Germinal center (tissue), 1 donor: ENCODE results near the gene IL19.
"Not testable (repeated sequence)": the region's sequence is repeated elsewhere in the genome, so short reads cannot be mapped to it uniquely, and the experiment has no call there.

ENCODE experiments used
- DNase-seq: peaks from one replicate; pipeline ENCODE4 v3.0.0; 2012; ENCODE audit warnings: mixed read lengths, low spot score

Gene IL19

DNA sequence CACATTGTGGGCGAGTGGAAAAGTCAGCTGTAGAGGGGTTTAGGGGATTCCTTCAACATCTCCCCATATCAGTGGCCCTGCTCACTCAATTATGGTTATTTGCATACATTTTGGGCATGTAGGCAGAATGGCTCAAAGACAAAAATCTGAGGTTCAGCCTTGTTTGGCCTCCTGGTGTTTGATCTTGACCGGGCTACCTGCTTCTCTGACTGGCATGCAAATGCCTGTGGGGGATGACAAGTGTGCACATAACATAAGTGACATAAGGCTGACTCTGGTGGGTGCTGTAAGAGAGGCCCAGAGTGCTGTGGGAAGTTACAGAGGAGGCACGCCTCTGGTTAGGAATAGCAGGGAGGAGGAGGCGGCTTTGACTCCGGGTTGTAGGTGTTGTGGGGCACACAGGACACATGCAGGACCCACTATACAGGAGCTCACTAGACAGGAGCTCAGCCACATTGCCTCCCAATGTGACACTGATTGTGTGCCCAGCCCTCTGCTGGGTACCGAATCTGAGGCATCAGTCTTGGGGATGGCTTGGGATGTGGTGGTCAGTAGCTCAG, 29.4 kb upstream of the IL19 start:
- no peak for DNase-seq

DNA sequence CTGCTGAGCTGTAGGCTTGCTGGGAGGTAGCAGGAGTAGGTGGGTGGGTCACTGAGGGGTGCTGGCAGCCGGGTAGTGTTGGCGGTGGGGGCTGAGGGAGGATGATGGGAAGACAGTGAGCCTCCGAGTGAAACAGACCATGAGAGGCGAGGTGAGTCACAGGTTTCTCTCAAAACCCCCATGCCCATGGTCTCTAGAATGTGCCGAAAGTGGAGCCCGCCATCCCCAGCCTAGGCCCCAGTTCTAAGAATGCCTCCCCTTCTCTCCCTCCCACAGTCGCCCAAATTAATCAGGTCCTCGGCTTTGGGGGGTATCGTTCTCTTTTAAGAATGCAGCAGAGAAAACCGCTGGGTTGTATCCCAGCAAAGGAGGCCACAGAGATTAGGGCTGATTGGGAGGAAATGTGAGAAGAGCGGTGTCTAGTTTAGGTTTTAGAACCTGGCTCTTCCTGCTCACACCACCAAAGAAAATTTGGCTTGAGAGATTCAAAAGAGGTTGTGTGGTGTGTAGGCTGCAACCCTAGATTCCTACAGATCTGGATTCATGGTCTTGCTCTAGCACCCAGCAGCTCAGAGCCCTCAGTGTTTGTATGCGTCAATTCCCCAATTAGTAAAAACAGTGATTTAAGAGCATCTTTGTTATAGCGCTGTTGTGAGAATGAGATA, 27.7 kb upstream of the IL19 start:
- no peak for DNase-seq

DNA sequence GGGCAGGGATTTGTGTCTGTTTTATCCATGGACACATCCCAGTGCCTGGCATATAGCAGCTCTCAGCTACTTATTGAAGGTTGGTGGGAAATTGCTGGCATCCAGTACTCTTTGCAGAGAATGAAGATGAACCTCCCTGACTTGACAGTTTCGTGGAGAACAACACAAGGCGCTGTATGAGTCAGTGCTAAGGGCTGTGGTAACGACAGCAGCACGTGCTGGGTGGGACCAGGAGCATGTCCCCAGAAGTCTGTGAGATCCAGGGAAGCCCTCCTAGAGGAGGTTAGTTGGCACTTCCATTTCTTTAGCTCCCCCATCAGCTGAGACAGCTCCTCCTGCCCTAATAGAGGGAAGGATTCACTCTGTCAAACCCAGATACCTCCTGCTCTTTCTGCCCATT, 25.9 kb upstream of the IL19 start:
- no peak for DNase-seq

DNA sequence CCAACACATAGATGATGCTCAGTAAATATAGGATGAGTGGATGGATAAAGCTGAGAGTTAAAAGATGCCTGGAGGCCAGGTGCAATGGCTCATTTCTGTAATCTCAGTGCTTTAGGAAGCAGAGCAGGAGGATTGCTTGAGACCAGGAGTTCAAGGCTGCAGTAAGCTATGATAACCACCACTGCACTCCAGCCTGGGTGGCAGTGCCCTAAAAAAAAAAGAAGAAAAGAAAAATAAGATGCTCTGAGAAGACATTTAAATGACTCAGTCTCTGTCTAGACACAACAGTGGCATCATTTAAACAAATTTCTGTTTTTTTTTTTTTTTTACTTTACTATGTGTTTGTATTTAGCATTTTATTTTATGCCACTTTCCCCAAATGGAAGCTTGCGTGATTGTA, 25.3 kb upstream of the IL19 start:
- no peak for DNase-seq

DNA sequence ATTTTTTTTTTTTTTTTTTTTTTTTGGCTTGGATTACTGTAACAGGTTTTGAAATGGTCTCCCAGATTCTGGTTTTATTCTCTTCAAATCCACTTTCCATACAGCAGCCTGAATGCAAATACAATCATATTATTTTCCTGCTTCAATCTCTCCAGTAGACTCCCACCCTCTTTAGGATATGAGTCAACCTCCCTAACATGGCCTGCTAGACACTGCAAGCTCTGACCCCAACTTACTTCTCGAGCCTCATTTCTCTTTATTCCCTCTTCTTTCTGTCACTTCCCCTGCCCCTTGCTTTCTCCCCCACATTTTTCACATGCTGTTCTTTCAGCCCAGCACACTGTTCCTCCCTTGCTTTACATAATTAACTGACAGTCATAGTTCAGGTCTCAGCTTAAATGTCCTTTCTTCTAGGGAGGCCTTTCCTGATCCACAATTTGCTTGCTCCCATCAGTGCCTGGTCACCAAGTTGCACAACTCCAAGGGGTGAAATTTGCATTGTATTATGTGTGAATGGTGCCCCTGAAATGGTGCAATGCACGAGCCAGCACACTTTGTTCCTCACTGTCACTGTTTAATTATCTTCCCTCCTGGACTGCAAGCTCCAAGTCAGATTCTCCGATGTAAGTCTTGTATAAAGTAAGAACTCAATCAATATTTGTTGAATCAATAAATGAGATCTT, 22.1 kb upstream of the IL19 start:
- no peak for DNase-seq

DNA sequence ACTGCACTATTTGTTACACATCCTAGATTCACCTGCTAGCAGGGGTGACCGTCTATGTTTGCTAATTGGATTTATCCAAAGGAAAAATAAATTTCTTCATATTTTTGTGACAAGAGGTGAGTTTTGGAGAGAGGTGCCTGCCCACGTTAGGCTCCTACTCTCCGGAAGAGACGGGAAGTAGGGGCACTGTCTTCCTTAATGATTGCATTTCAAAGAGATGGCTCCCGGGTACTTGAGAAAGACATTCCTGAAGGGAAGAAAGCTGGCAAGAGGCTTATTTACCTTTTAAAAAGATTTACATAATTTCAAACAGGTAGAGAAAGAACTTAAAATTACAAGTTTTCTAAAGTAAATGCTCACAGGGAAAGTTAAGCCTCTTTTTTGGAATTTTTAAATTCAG, 18.7 kb upstream of the IL19 start:
- DNase-seq: no peak

DNA sequence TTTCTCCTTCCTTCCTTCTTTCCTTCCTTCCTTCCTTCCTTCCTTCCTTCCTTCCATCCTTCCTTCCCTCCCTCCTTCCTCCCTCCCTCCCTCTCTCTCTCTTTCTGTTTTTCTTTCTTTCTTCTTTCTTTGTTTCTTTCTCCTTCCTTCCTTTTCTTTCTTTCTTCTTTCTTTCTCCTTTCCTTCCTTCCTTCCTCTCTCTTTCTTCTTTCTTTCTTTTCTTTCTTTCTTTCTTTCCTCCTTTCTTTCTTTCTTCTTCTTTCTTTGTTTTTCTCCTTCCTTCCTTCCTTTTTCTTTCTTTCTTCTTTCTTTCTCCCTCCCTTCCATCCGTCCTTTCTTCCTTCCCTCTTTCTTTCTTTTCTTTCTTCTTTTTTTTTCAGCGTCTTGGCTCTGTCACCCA, 18.1 kb upstream of the IL19 start:
- DNase-seq: no peak

DNA sequence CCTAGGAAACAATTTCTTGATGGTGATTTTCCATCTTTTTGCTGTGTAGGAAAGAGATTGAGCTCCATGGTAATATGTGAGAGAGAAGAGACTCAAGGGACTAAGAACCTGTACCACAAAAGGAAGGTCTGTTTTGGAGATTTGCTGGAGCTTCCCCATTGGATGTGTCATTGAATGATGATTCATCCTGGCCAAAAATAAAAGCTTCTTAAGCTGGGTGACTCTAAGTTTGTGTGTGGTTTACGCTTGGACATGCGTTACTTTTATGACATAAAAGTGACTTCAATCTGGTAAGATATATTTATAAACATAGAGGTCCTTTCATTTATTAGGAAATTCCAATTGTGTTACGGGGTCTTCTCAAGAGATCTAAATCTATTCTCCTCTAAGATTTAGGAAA, 17.4 kb upstream of the IL19 start:
- no peak for DNase-seq

DNA sequence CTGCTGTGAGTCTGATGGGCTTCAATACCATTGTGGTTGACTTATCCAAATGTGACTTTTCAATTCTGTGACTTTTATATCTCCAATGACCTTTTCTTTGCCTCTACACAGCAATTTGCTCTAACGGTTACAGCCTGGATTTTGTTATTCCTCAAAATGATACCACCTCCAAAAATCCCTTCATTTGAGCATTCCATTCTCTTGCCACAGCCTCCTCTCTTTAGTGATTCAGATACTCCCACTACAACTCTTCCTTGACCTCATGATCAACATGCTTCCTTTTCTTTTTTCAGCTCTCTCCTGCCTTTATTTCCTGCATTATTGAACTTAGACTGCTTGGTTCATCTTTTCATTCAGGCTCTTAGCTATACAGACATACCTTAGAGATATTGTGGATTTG, 16.6 kb upstream of the IL19 start:
- no peak for DNase-seq

DNA sequence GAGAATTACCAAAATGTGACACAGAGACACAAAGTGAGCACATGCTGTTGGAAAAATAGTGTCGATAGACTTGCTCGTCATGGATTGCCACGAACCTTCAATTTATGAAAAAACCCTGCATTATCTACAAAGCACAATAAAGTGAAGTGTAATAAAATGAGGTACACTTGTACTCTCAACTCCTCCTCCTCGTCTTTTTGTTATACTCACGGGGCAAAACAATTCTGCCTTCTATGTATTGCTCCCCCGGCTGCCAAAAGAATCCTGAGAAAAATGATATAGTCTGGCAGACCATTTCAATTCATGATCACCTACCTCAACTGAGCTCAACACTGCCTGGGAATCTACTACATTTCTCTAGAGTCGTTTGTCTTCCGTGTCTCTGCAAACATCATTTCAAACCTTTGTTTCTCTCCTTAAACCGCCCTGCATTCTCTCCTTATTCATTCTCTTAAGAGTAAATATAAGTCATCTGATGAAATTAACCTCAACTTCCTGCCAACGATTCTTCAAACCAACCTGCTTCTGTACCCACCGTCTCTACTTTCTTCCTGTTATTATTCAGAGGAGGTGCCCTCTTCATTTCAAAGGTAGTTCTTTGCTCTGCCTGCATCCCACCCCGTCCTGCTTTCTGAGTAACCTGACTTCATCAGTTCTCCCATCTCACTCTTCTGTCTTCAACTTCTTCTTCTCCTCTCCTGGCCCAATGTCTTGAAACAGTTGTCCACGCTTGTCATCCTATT, 12.9 kb upstream of the IL19 start:
- no peak for DNase-seq

DNA sequence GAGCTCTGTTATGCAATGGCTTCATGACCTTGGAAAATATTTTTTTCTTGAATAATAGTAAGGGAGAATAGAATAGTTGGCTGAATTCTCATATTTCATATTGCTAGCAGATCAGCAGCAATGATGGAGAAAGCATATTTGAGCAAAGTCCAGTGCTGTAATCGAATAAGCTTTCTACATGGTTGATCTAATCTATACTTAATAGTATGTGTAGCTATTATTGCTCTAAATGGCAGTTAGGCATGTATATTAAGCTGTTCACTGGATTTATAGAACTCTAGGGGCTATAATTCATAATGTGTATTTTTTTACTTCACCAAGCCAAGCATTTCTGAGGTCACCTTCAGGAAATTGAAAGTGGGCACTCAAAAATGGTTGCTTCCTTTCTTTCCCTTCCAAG, 10.0 kb upstream of the IL19 start:
- DNase-seq: no peak

DNA sequence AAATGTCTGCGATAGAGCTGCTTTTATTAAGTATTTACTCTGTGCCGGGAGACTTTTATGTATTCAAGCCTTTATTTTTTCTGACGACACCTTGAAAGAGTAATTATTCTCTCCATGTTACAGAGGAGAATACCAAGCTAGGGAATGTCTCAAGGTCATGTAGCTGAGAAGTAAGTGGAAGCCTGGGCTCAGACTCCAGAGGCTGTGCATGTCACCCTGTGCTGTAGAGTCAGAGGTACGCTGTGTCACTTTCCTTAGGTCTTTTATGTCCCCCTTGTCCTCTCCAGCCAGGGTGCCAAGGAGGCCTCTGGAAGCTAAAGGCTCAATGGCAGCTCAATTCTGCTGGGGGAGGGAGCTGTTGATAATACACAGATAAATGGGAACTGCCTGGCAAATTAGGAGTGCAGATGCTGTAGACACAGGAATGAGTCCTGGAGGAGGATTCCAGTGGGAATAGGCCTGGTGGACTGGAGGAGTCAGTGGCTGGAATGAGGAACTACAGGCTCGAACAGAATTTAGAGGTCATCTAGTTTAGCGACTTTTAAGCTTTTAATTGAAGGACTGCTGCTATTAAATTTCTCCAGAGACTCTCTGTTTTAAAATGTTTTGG, 9.3 kb upstream of the IL19 start:
- DNase-seq: no peak

DNA sequence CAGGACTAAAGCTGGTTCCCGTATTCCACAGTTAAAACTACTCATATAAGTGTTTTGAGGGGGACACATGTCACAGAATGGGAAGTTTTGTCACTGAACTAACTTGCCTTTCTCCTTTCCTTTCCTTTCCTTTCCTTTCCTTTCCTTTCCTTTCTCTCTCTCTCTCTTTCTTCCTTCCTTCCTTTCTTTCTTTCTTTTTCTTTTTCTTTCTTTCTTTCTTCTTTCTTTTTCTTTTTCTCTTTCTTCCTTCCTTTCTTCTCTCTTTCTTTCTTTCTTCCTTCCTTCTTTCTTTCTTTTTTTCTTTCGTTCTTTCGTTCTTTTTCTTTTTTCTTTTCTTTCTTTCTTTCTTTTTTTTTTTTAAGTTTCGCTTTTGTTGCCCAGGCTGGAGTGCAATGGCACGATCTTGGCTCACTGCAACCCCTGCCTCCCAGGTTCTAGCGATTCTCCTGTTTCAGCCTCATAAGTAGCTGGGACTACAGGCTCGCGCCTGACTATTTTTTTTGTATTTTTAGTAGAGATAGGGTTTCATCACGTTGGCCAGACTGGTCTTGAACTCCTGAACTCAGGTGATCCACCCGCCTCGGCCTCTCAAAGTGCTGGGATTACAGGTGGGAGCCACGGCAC, 7.7 kb upstream of the IL19 start:
- DNase-seq: not testable (repeated sequence)

DNA sequence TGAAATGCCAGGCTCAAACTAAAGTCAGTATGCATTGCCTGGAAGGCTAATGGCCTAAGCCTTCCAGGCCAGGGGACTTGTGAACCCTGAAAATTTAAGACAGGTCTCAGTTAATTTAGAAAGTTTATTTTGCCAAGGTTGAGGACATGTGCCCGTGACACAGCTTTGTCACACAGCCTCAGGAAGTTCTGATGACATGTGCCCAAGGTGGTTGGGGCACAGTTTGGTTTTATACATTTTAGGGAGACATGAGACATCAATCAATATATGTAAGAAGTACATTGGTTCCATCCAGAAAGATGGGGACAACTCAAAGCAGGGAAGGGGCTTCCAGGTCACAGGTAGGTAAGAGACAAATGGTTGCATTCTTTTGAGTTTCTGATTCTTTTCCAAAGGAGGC, 4.8 kb upstream of the IL19 start:
- DNase-seq: not testable (repeated sequence)

DNA sequence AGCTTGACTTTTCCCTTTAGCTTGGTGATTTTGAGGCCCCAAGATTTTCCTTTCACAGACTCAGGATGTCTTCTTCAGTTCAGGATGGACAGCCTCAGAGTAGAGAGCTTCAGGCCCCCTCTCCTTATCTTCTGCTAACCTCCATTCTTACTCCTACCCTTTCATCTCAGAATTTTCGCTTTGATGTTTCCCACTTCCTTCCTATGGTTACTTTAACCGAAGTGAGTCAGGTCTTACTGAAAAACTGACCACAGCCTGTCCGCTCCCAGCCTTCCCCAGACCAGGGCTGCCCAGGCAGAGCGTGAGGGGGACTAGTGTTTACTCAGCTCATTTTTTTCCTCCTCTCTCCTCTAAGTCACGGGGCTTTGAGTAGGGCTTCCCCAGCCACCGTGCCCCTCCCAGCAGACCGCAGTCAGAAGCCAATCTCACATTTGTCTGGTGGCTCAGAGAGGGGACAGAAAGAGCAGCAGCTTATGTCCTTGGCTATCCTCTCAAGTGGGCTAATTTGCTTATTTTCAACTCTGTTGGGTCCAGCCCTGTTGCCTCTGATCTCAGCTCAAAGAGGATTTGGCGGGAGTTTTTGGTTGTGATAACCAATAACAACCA, 4.2 kb upstream of the IL19 start:
- no peak for DNase-seq

DNA sequence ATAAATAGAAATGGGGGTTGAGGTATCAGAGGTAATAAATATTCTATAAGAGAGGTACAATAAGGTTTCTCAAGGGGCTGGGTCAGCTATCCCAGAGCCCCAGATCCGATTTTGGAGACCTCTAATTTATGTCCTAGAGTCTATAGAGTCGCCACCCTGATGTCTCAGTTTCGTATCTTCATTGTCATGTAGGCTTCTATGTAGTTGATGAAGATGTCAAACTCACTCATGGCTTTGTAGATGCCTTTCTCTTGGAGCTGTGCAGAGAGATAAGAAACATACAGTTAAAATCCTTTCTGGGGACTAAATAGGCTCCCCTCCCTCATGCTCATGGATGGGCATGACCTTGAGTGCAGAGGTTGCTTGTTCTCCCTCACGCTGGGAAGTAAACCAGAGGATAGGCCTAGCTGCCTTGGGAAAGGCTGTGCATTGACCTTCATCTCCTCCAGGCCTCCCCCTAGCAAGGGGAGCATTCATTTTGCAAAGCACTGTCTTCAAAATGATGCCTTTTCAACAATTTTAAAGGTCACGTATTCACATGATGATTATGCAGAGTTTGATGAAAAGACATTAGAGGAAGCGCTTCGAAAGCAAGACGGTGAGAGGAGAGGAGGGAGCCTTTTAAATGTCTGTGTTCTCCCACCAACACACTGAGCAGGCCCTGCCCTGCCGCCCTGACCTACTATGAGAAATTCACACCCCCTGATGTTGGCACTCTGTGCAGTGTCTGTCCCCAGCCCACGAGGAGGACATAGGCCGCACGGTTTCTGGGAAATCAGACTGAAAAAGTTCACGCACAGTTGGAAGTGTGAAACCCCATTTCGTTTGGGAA, 1.9 kb upstream of the IL19 start:
- no peak for DNase-seq

DNA sequence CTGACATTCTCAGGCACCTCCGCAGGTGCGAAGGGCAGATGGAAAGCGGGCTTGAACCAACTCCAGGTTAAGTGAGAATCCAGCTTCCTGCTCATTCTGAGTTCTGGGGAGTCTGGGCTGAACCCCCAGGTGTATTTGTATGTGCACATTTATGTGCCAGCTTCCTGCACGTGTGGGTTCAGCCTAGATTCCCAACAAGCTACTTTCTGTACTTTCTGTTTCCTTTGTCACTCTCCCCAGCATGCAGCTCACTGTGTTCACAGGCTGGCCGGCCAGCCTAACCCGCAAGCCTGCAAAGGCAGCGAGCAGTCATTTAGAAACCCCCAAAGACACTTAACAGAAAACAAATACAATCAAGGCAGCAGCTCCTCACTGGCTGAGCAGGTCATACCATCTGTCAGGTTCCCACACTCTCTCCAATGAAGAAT, 1.3 kb upstream of the IL19 start:
- peak; percentile 30 for DNase-seq

DNA sequence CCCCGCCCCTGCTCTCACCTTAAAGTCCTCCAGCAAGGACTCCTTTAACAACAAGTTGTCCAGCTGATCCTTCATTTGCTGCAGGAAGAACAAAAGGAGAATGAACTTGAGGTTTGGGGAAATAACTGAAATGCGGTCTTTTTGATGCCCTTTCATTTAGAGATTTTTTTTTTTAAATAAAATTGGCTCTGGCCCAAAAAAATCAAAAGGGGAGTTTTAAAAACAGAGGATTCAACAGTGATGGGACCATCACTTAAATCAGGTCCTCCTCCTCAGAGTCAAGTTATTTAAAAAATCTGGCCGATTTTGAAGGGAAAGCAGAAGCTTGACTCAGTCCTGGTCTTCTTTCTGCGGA, 742 bp downstream of the IL19 start:
- no peak for DNase-seq

DNA sequence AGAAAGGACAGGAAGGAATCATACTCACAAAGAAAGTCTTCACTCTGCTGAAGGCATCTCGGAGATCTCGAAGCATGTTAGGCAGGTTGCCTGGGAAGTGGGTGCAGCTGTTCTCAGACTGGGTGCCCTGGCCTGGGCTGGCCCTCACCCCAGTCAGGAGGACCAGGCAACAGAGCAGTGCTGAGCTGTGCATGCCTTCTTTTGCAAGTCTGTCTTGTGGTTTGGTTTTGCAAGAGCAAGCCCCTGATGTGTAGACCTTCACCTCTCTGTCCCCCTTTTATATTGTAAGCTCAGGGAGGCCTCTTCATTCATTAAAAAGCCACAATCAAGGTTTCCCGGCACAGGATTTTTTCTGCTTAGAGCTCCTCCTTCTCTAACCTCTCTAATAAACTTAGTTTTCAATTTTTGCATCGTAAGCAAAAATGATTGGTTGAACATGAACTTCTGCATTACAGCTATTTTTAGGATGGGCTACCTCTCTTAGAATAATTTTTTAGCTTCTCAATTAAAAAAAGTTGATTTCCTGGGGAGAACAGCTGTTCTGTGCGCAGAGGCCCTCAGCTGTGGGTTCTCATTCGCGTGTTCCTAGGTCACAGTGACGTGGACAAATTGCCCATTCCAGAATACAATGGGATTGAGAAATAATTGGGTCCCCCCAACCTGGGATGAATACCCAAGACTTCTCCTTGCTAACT, 1.8 kb downstream of the IL19 start, which contains the start of gene IL10:
TSS of gene IL10 (minus strand) at position 252 of the 695 bp plus-strand sequence. CDS start at position 193, 59 bp downstream.
- peak; percentile 42 for DNase-seq

DNA sequence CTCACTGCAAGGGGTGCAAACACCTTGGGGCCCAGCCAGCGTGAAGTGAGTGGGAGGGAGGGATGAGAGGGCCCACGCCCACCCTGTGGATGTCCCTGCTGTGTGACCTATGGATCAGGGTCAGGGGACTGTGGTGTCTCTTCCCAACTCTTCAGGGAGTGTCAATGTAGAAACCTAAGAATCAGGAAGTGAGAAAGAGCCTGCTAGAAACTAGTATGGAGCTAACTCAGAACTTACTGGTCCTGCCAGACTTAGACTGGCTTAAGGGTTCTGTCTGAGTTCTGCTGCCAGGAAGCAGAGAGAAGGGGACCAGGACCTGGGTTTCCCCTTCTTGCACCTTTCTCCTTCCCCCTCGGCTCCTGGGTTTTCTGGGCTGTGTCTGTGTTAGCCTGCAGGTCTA, 3.5 kb downstream of the IL19 start:
- DNase-seq: no peak
